BE2C (cell line): Measurements from ENCODE around the gene HOXB9.

Experiments used
- DNase-seq: peaks from one replicate; pipeline ENCODE4 v3.0.0-alpha.2; 2020
- H3K27me3 ChIP-seq: fragments of 250-450 bp; sonication (Bioruptor Pico); 2 replicates; pipeline ENCODE4 v1.5.1; 2020; ENCODE audit warnings: mild to moderate bottlenecking
- H3K36me3 ChIP-seq: fragments of 250-450 bp; sonication (Bioruptor Pico); 2 replicates; pipeline ENCODE4 v1.5.1; 2020; ENCODE audit warnings: mild to moderate bottlenecking
- H3K4me1 ChIP-seq: fragments of 250-450 bp; sonication (Bioruptor Pico); 2 replicates; pipeline ENCODE4 v1.5.1; 2020
- H3K4me3 ChIP-seq: 2 replicates; pipeline ENCODE4 v1.5.1; 2011; ENCODE audit warnings: low read depth, low read length
- H3K9me3 ChIP-seq: fragments of 250-450 bp; sonication (Bioruptor Pico); 2 replicates; pipeline ENCODE4 v1.5.1; 2020
- TF ChIP-seq, protein P1 (sequence below): IDR thresholded peaks from 2 replicates; pipeline ENCODE4 v1.5.1; 2012; ENCODE audit warnings: mild to moderate bottlenecking, low read depth, low read length

Gene HOXB9

DNA sequence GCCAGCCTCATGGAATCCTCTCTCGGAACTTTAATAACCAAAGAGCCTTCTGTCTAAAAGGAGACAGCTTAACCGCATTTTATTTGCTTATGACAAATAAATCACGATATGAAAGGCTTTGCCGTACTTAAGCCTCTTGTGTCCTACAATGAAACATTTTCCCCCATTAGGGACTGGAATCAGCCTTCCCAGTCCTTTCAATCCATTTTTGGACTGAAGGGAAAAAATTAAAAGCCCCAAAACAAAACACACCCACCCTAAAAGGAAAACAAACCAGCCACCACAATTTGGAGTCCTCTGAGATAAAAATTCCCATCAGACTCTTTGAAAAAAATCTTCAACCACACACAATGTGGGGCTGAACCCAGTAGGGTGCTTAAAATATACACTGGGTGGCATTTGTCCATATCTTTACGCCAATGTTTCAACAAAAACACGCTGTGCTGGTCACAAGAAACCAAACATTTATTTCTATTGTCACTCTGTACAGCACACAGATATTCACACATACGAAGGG, 51.0 kb downstream of the HOXB9 start:
- Histone ChIP-seq H3K27me3 (peaks cover 96% of the 10 kb centered on the region), H3K4me1 (no peaks in the 10 kb centered on the region), H3K4me3 (no peak overlapping the region), H3K36me3 (no peaks in the 10 kb centered on the region), H3K9me3 (no peaks in the 10 kb centered on the region)
- DNase-seq, result no peak
- TF ChIP-seq, protein P1, sequence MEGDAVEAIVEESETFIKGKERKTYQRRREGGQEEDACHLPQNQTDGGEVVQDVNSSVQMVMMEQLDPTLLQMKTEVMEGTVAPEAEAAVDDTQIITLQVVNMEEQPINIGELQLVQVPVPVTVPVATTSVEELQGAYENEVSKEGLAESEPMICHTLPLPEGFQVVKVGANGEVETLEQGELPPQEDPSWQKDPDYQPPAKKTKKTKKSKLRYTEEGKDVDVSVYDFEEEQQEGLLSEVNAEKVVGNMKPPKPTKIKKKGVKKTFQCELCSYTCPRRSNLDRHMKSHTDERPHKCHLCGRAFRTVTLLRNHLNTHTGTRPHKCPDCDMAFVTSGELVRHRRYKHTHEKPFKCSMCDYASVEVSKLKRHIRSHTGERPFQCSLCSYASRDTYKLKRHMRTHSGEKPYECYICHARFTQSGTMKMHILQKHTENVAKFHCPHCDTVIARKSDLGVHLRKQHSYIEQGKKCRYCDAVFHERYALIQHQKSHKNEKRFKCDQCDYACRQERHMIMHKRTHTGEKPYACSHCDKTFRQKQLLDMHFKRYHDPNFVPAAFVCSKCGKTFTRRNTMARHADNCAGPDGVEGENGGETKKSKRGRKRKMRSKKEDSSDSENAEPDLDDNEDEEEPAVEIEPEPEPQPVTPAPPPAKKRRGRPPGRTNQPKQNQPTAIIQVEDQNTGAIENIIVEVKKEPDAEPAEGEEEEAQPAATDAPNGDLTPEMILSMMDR, result no peak

DNA sequence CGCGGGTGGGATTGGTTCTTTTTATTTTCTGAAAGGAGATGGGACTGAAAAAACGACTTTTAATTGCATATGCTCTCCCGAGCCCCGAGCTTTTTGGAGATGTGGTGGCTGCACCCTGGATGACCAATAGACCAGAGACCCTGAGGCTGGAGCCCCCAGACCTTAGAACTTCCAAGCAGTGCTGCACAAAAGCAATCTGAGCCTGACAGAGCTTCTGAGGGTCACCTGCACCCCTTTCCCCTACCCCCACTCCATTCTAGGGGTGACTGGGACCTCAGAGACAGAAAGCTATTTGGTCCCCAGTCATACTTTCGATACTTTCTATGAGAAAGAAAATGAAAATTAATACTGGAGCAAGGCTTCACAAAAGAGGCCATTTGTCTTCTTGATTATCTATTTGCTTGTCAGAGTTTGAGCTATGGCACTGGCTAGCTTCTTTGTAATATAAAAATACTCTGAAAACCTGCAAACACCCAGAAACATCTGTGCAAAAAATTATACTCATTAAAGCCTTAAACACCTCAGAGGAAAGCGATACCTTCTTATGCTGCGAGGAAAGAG, 51.6 kb downstream of the HOXB9 start:
- Histone ChIP-seq H3K4me3 (no peak overlapping the region), H3K36me3 (no peaks in the 10 kb centered on the region), H3K9me3 (no peaks in the 10 kb centered on the region), H3K4me1 (no peaks in the 10 kb centered on the region), H3K27me3 (peaks cover 96% of the 10 kb centered on the region)
- TF ChIP-seq, protein P1, result no peak
- DNase-seq, result no peak

DNA sequence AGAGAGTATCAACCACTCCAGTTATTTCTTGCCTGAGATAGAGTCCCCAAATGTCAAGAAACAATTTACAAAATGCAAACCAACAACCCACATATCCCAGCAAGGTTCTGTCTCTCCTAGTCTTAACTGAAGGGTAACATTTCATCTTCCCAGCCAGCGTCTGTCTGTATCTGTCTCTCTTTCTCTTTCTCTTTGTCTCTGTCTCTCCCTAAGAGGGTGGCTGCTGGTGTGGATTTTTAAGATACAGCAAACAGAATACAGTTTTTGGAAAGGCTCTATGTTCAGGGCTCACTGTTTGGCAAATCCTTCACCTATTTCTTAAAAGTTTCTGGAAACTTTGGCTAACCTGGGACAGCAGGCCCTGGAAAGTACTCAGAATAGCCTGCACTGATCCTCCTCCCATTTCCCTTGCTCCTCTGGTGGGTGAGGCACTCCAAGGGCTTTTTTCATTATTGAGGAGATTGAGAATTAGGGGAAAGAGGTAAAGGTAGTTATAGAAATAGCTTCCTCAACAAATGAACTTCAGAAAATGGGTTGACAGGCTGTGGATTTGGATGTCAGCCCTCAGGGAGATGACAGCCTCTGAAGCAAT, 54.2 kb downstream of the HOXB9 start:
- Histone ChIP-seq H3K27me3 (peaks cover 98% of the 10 kb centered on the region), H3K9me3 (no peaks in the 10 kb centered on the region), H3K4me3 (no peak overlapping the region), H3K4me1 (no peaks in the 10 kb centered on the region), H3K36me3 (no peaks in the 10 kb centered on the region)
- no peak for DNase-seq
- TF ChIP-seq, protein P1, result no peak
